Omental fat pad (tissue), 4 donors: ENCODE measurements around the gene BMP8B. TPM values are rescaled to one million over a fixed set of nuclear protein-coding genes. Genes with fewer than 3 reads are reported as not detected.
"Not testable (repeated sequence)": the region's sequence is repeated elsewhere in the genome, so short reads cannot be mapped to it uniquely, and the experiment has no call there.

Experiments used
- ATAC-seq: fragments of 150-250 bp; one replicate; pipeline ENCODE4 v1.9.1; 2016; ENCODE audit warnings: mild to moderate bottlenecking, moderate library complexity; ENCODE audit not compliant: low FRiP score
- DNase-seq: peaks from one replicate; pipeline ENCODE4 v3.0.0-alpha.2; 2019; ENCODE audit warnings: low spot score
- CTCF ChIP-seq, 3 donors: fragments of 450-650 bp; IDR thresholded peaks; one replicate each; pipeline ENCODE4 v1.5.1; 2016 to 2017; ENCODE audit warnings: antibody characterized with exemption in 3 of 3, mild to moderate bottlenecking in 3 of 3, moderate library complexity in 2 of 3
- total RNA-seq, 4 donors: library from RNA; depleted of rRNA; stranded (reverse); fragments of >200 nt; gene quantifications; one replicate each; pipeline ENCODE4 v1.1.0, GENCODE V29; 2016

The BMP8B gene
- total RNA-seq, 4 donors from 2014 or later: 0.24 to 2.0 (median 0.33) TPM

- TF ChIP-seq CTCF (IDR thresholded peaks at IDR 0.05): no peak
- ATAC-seq (no peak), DNase-seq (no peak)
Observed at GRCh38 chr1:39822146-39822545, 33.5 kb upstream of the BMP8B start.

GRCh38 chr1:39819091-39819812 lies 30.6 kb upstream of the BMP8B start:
- no peak for DNase-seq
- no peak for TF ChIP-seq CTCF (IDR thresholded peaks at IDR 0.05)
- no peak for ATAC-seq

GRCh38 chr1:39818482-39818881 lies 29.8 kb upstream of the BMP8B start:
- no peak for ATAC-seq
- TF ChIP-seq CTCF (IDR thresholded peaks at IDR 0.05): no peak
- no peak for DNase-seq

- DNase-seq: not testable (repeated sequence)
Observed at GRCh38 chr1:39817091-39817932, 28.6 kb upstream of the BMP8B start.

GRCh38 chr1:39816415-39817090 lies 27.9 kb upstream of the BMP8B start:
- peak; percentile 76 for DNase-seq
- TF ChIP-seq CTCF (IDR thresholded peaks at IDR 0.05): peak in 2 of 3 donors; percentile 87 to 94
- peak; percentile 80 for ATAC-seq

More at GRCh38 chr1:39817091-39817932, 28.6 kb upstream of the BMP8B start:
- peak; percentile 2 for ATAC-seq

GRCh38 chr1:39812913-39813312 lies 24.2 kb upstream of the BMP8B start:
- ATAC-seq (no peak), DNase-seq (no peak)
- TF ChIP-seq CTCF (IDR thresholded peaks at IDR 0.05): no peak
